GM20431 (cell line): Measurements from ENCODE around the gene PCDHA10.

Experiments used
- in situ Hi-C: fragments of 300-500 bp; cut with MseI, MboI; formaldehyde crosslinking; loops from one replicate; pipeline ENCODE4 v1.15.0; 2020; ENCODE audit warnings: low sequenced_read_pairs; ENCODE audit not compliant: unreplicated experiment

The PCDHA10 gene

DNA sequence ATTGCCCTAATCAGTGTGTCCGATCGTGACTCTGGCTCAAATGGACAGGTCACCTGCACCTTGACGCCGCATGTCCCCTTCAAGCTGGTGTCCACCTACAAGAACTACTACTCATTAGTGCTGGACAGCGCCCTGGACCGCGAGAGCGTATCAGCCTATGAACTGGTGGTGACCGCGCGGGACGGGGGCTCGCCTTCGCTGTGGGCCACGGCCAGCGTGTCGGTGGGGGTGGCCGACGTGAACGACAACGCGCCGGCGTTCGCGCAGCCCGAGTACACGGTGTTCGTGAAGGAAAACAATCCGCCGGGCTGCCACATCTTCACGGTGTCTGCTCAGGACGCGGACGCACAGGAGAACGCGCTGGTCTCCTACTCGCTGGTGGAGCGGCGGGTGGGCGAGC is 27.7 kb downstream of the PCDHA10 start:
- in situ Hi-C loops, result no loop called here

- in situ Hi-C loops, result no loop called here
These were observed 28.4 kb downstream of the PCDHA10 start for GRCh38 chr5:140883927-140884697.

- in situ Hi-C loops, result no loop called here
These were observed 60.6 kb downstream of the PCDHA10 start for GRCh38 chr5:140916325-140916724.
